SIG-M5 treated with dmso at 0.1 percent for 504 hours (cell line): ENCODE measurements around the gene PRRC1.
A peak's percentile ranks its signal among the peaks of the same experiment; 100 is the strongest.
"Not testable (repeated sequence)": the region's sequence is repeated elsewhere in the genome, so short reads cannot be mapped to it uniquely, and the experiment has no call there.

Source experiments
- DNase-seq: peaks from one replicate; lab custom pipeline; 2025; ENCODE audit not compliant: unreplicated experiment; lab: John Stamatoyannopoulos, UW

PRRC1 gene

GRCh38 chr5:127540553-127540952 lies 23.1 kb downstream of the PRRC1 start:
- not testable (repeated sequence) for DNase-seq

GRCh38 chr5:127545249-127545648 lies 27.8 kb downstream of the PRRC1 start:
- not testable (repeated sequence) for DNase-seq

- no peak for DNase-seq
Observed at GRCh38 chr5:127549551-127549950, 32.1 kb downstream of the PRRC1 start.

GRCh38 chr5:127550652-127551409 lies 33.4 kb downstream of the PRRC1 start:
- no peak for DNase-seq

GRCh38 chr5:127551410-127552041 lies 34.1 kb downstream of the PRRC1 start:
- no peak for DNase-seq

- no peak for DNase-seq
Observed at GRCh38 chr5:127555826-127556225, 38.4 kb downstream of the PRRC1 start.

- DNase-seq = peak; percentile 26
Observed at GRCh38 chr5:127556609-127557334, 39.3 kb downstream of the PRRC1 start.

- DNase-seq = no peak
Observed at GRCh38 chr5:127558273-127558672, 40.8 kb downstream of the PRRC1 start.

GRCh38 chr5:127561254-127561653 lies 43.8 kb downstream of the PRRC1 start:
- DNase-seq = no peak

GRCh38 chr5:127562252-127562651 lies 44.8 kb downstream of the PRRC1 start:
- DNase-seq = peak; percentile 25

GRCh38 chr5:127563136-127563535 lies 45.7 kb downstream of the PRRC1 start:
- DNase-seq = no peak

GRCh38 chr5:127564002-127564769 lies 46.7 kb downstream of the PRRC1 start:
- peak; percentile 72 for DNase-seq

- no peak for DNase-seq
Observed at GRCh38 chr5:127565586-127566270, 48.3 kb downstream of the PRRC1 start.

GRCh38 chr5:127567026-127567768 lies 49.8 kb downstream of the PRRC1 start:
- no peak for DNase-seq

GRCh38 chr5:127568166-127568565 lies 50.7 kb downstream of the PRRC1 start:
- DNase-seq = no peak

- DNase-seq = not testable (repeated sequence)
Observed at GRCh38 chr5:127569471-127569870, 52.0 kb downstream of the PRRC1 start.

- DNase-seq = no peak
Observed at GRCh38 chr5:127571314-127572131, 54.1 kb downstream of the PRRC1 start.

GRCh38 chr5:127572930-127573329 lies 55.5 kb downstream of the PRRC1 start:
- peak; percentile 32 for DNase-seq
